Rectal smooth muscle tissue (tissue), 1 donor: Measurements from ENCODE around the gene GCC2.
"Not testable (repeated sequence)": the region's sequence is repeated elsewhere in the genome, so short reads cannot be mapped to it uniquely, and the experiment has no call there.

Experiments used
- H3K27ac ChIP-seq: one replicate; pipeline ENCODE4 v1.7.0; 2013; ENCODE audit warnings: low read depth, low read length, inconsistent platforms
- H3K27me3 ChIP-seq: one replicate; pipeline ENCODE4 v1.7.0; 2013; ENCODE audit warnings: low read length; ENCODE audit not compliant: control insufficient read depth, insufficient read depth
- H3K36me3 ChIP-seq: one replicate; pipeline ENCODE4 v1.7.0; 2013; ENCODE audit warnings: low read length; ENCODE audit not compliant: control insufficient read depth, insufficient read depth
- H3K4me1 ChIP-seq: one replicate; pipeline ENCODE4 v1.7.0; 2013; ENCODE audit warnings: low read length; ENCODE audit not compliant: control insufficient read depth, insufficient read depth
- H3K4me3 ChIP-seq: one replicate; pipeline ENCODE4 v1.7.0; 2013; ENCODE audit warnings: low read length
- H3K9ac ChIP-seq: one replicate; pipeline ENCODE4 v1.7.0; 2013; ENCODE audit warnings: low read length

The GCC2 gene

DNA sequence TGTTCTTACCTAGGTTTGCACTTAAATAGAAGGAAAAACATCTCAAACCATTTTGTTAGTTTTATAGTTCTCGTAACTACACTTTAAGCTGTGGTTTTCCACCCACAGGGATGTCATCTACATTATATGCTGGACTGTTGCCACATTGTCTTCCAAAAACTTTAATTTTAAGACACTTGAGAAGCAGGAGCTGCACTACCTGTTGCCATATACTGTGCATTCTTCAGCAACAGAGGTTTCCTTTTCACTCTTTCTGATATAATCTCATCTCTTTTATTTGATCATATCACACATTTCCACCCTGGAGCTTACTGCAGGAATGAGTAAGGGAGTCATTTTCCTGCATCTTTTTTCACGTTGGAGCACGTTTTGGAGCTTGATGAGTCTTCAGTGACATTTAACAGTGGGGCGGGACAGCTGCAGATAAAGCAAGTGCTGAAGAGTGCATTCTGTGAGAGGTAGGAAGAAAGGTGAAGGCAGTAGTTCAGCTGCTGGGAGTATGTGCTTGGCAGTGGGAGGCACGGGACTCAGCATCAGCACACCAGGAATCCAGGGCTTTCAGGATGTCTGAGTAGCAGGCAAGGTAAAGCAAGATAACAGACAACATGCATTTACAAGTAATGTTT lies 89.1 kb downstream of the GCC2 start:
- Histone ChIP-seq H3K4me1 (peaks cover 24% of the 10 kb centered on the region), H3K9ac (no peak overlapping the region), H3K27ac (no peak overlapping the region), H3K36me3 (no peaks in the 10 kb centered on the region), H3K27me3 (no peaks in the 10 kb centered on the region), H3K4me3 (no peak overlapping the region)

DNA sequence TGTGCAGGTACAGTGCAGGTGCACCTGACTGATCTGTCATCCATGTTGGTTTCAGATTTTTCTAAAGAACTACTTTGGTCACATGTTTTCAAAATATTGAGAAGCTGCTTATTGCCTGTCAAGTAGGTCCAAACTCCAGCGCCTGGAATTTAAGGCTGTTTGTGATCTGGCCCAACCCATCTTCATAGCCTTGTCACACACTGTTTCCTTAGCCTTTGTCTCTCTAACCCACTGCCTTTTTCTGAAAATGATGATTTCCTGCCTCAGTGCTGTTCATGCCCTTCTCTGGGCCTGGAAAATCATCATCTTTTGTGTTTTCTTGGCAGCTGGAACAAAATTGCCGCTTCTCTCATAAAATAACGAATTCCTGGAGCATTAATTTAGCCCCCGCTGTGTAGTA lies 92.4 kb downstream of the GCC2 start:
- Histone ChIP-seq H3K9ac (no peak overlapping the region), H3K4me1 (peaks cover 18% of the 10 kb centered on the region)

GRCh38 chr2:108542071-108542470 lies 93.1 kb downstream of the GCC2 start:
- H3K36me3 ChIP-seq, result no peaks in the 10 kb centered on the region
- H3K4me1 ChIP-seq, result peaks cover 15% of the 10 kb centered on the region
- no peak overlapping the region for H3K27ac ChIP-seq
- H3K27me3 ChIP-seq, result no peaks in the 10 kb centered on the region
- H3K4me3 ChIP-seq, result no peak overlapping the region
- H3K9ac ChIP-seq, result no peak overlapping the region

More for the DNA sequence above, 92.4 kb downstream of the GCC2 start:
- no peaks in the 10 kb centered on the region for H3K27me3 ChIP-seq
- no peak overlapping the region for H3K4me3 ChIP-seq
- no peak overlapping the region for H3K27ac ChIP-seq
- H3K36me3 ChIP-seq, result no peaks in the 10 kb centered on the region

GRCh38 chr2:108547606-108548005 lies 98.6 kb downstream of the GCC2 start:
- Histone ChIP-seq H3K9ac (no peak overlapping the region), H3K27me3 (no peaks in the 10 kb centered on the region), H3K4me1 (peaks cover 3% of the 10 kb centered on the region), H3K27ac (no peak overlapping the region), H3K4me3 (no peak overlapping the region), H3K36me3 (no peaks in the 10 kb centered on the region)

- H3K27ac ChIP-seq, result no peak overlapping the region
- no peak overlapping the region for H3K9ac ChIP-seq
- peaks cover 7% of the 10 kb centered on the region for H3K4me1 ChIP-seq
- no peak overlapping the region for H3K4me3 ChIP-seq
- H3K36me3 ChIP-seq, result no peaks in the 10 kb centered on the region
- no peaks in the 10 kb centered on the region for H3K27me3 ChIP-seq
Measured at GRCh38 chr2:108548208-108549003, 99.4 kb downstream of the GCC2 start.

DNA sequence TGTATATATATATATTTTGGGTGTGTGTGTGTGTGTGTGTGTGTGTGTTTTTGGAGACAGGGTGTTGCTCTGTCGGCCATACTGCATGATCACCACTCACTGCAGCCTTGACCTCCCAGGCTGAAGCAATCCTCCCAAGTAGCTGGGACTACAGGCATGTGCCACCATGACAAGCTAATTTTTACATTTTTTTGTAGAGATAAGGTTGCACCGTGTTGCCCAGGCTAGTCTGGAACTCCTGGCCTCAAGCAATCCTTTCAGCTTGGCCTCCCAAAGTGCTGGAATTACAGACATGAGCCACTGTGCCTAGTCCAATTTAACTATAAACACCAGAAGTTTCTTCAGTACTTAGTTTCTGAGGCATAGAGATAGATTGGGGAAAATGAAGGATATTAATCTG lies 103.6 kb downstream of the GCC2 start:
- no peaks in the 10 kb centered on the region for H3K27me3 ChIP-seq
- no peak overlapping the region for H3K9ac ChIP-seq
- H3K27ac ChIP-seq, result peak overlapping the region; percentile 74
- H3K4me3 ChIP-seq, result no peak overlapping the region
- H3K36me3 ChIP-seq, result no peaks in the 10 kb centered on the region
- H3K4me1 ChIP-seq, result peaks cover 22% of the 10 kb centered on the region

DNA sequence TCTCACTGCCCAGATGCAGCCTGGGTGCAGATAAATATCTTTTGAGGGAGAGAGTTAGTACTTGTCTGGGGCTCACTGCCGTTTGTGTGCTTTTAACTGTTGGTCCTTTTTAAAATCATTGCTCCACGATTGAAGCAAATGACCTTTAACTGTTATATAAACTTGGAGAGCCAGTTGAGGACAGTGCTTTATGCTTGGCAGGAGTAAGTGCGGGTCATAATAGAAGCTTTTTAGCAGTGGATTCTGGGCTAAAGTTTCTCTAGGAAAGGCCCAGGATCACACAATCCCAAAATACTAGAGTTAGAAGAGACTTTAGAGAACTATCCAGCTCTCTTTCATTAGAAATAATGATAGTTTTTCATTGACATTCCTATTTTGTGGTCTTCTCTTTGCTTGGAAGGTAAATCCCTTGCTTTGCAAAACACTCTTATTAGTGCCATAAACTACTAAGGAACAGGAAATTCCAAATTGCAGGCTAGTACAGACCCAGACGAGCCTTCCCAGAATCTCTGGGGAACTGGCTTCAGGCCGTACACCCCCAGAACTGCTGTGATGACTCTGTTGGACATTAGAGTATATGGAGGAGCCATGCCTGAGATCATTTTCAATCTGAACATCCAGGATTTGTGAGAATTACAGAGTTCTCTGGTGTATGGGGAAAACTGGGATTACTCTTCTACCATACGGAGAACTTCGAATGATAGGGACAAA lies 104.4 kb downstream of the GCC2 start:
- H3K4me1 ChIP-seq, result peaks cover 22% of the 10 kb centered on the region
- no peaks in the 10 kb centered on the region for H3K27me3 ChIP-seq
- no peak overlapping the region for H3K4me3 ChIP-seq
- no peak overlapping the region for H3K9ac ChIP-seq
- H3K36me3 ChIP-seq, result no peaks in the 10 kb centered on the region
- H3K27ac ChIP-seq, result peak overlapping the region; percentile 74

- Histone ChIP-seq H3K27me3 (no peaks in the 10 kb centered on the region), H3K27ac (peak overlapping the region; percentile 74), H3K36me3 (no peaks in the 10 kb centered on the region)
Measured at GRCh38 chr2:108554528-108554927, 105.5 kb downstream of the GCC2 start.

DNA sequence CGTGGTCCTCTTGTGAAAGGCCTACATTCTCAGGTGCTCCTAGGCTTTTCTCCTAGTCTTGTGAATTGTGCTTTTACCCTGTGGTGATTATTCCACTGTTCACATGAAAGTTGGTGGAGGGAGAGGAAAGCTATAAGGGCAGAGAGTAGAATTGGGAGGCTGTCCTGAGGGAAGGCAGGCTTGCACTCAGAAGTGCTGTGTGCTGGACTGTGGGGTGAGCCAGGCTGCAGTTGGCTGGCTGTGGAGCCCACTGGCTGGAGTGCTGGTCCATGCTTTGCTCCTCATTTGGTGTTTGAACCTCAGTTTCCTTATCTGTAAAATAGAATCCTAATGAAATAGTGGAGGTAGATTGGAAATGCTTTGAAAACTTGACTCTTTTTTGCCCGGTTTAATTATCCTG lies 106.6 kb downstream of the GCC2 start:
- H3K4me1 ChIP-seq, result peaks cover 22% of the 10 kb centered on the region
- H3K36me3 ChIP-seq, result no peaks in the 10 kb centered on the region
- no peak overlapping the region for H3K9ac ChIP-seq
- no peaks in the 10 kb centered on the region for H3K27me3 ChIP-seq
- H3K27ac ChIP-seq, result peak overlapping the region; percentile 74
- H3K4me3 ChIP-seq, result no peak overlapping the region

More at GRCh38 chr2:108554528-108554927, 105.5 kb downstream of the GCC2 start:
- Histone ChIP-seq H3K4me3 (no peak overlapping the region), H3K9ac (no peak overlapping the region), H3K4me1 (peaks cover 22% of the 10 kb centered on the region)

DNA sequence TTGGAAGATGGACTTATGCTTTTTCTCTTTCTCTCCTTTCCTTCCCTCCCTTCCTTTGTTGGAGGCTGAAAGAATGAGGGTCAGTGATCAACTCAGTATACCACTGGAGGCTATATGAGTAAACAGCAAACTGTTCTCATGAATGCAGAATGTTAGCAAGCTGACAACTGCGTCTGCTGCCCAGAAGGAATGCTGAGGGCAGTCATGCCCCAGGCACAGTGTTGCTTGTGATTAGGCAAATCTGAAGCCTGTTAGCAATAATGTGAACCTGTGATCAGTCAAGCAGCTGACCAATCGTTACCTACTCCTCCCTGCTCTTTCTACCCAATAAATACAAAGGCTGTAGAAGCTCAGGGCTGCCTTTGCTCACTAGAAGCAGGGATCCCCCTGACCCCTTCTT lies 107.6 kb downstream of the GCC2 start:
- H3K36me3 ChIP-seq, H3K27me3 ChIP-seq, H3K4me3 ChIP-seq, H3K27ac ChIP-seq, H3K9ac ChIP-seq: not testable (repeated sequence)
- peaks cover 25% of the 10 kb centered on the region for H3K4me1 ChIP-seq
